K562 (cell line): ENCODE measurements around the gene ITPRID2. TPM values are rescaled to one million over a fixed set of nuclear protein-coding genes. Genes with fewer than 3 reads are reported as not detected.

Source experiments
- ATAC-seq: fragments of 200-7000 bp; cut with Tn5 transposase; 3 replicates; pipeline ENCODE4 v1.9.1; 2020; ENCODE audit warnings: moderate library complexity
- BruUV-seq: library from RNA; stranded (reverse); fragments of 400-500 nt; replicated peaks from 2 replicates; lab custom pipeline; 2021; lab: Mats Ljungman, UMichigan
- CTCF ChIA-PET: fragments of 300-600 bp; formaldehyde crosslinking; extraction: SDS; loops from one replicate; lab custom pipeline; 2021; ENCODE audit warnings: low intra/inter-chr PET ratio; lab: Yijun Ruan, JAX
- POLR2A ChIA-PET: fragments of 300-600, 350-650 bp; sonication (Branson Sonifier 250); formaldehyde crosslinking; extraction: SDS; loops from one replicate; lab custom pipeline; 2021; ENCODE audit warnings: antibody characterized with exemption, inconsistent platforms; lab: Yijun Ruan, JAX
- DNase-seq, 4 experiments: peaks; one replicate each; pipeline versions ENCODE4 v3.0.0 to v3.0.0-alpha.2; 2011 to 2018; ENCODE audit warnings: low spot score in 3 of 4, mixed read lengths in 3 of 4; ENCODE audit errors: extremely low read depth in 1 of 4
- FAIRE-seq: peaks from 2 replicates; lab custom pipeline; 2011; peaks lifted over from hg19 to GRCh38; lab: Jason Lieb, UNC
- H2AFZ ChIP-seq: 2 replicates; pipeline ENCODE4 v1.6.0; 2011; ENCODE audit warnings: low read depth, low read length, control low read depth, inconsistent platforms
- H3K27ac ChIP-seq: fragments of 200-600 bp; 3 replicates; pipeline ENCODE4 v1.8.0; 2011; ENCODE audit warnings: low read depth, mild to moderate bottlenecking, control low read depth, inconsistent platforms, low read length, moderate library complexity, mixed read lengths; ENCODE audit errors: extremely low read depth
- H3K27me3 ChIP-seq, 2 experiments: fragments of 300-600 bp in 1 of 2; 2 replicates in 1 of 2; 3 replicates in 1 of 2; pipeline versions ENCODE4 v1.6.0 to v1.8.0; 2011; ENCODE audit warnings: inconsistent platforms in 2 of 2, low read length in 2 of 2, mild to moderate bottlenecking in 1 of 2, mixed read lengths in 1 of 2, moderate library complexity in 1 of 2; ENCODE audit not compliant: control insufficient read depth in 2 of 2, insufficient read depth in 2 of 2
- H3K36me3 ChIP-seq: fragments of 300-600 bp; 3 replicates; pipeline ENCODE4 v1.8.0; 2011; ENCODE audit warnings: mild to moderate bottlenecking, low read length, inconsistent platforms; ENCODE audit not compliant: control insufficient read depth, insufficient read depth
- H3K4me1 ChIP-seq, 2 experiments: fragments of 200-600 bp in 1 of 2; replicated peaks in 1 of 2; 2 replicates in 1 of 2; 3 replicates in 1 of 2; pipeline versions ENCODE4 v1.5.1 to v1.8.0; 2011; ENCODE audit warnings: inconsistent platforms in 2 of 2, low read length in 2 of 2, mild to moderate bottlenecking in 1 of 2, mixed read lengths in 1 of 2, moderate library complexity in 1 of 2; ENCODE audit not compliant: control insufficient read depth in 2 of 2, insufficient read depth in 2 of 2
- H3K4me2 ChIP-seq: 2 replicates; pipeline ENCODE4 v1.6.1; 2011; ENCODE audit warnings: low read length, control low read depth, inconsistent platforms, mixed read lengths; ENCODE audit not compliant: insufficient read depth
- H3K4me3 ChIP-seq: fragments of 200-600 bp; sonication (generic), shearing (Covaris generic); 2 replicates; pipeline ENCODE4 v1.5.1; 2016; ENCODE audit warnings: control low read depth, inconsistent platforms
- H3K79me2 ChIP-seq: fragments of 200-600 bp; 3 replicates; pipeline ENCODE4 v1.8.0; 2011; ENCODE audit warnings: low read length, inconsistent platforms; ENCODE audit not compliant: control insufficient read depth, insufficient read depth
- H3K9ac ChIP-seq, 2 experiments: 2 replicates each; pipeline versions ENCODE4 v1.6.0 to v1.6.1; 2011; ENCODE audit warnings: low read depth in 2 of 2, low read length in 2 of 2, control low read depth in 1 of 2, inconsistent platforms in 1 of 2, mild to moderate bottlenecking in 1 of 2, mixed read lengths in 1 of 2; ENCODE audit not compliant: insufficient read depth in 1 of 2
- H3K9me1 ChIP-seq: one replicate; pipeline ENCODE4 v1.6.0; 2011; ENCODE audit warnings: inconsistent platforms, mild to moderate bottlenecking, low read length, moderate library complexity; ENCODE audit not compliant: control insufficient read depth, insufficient read depth
- H3K9me3 ChIP-seq: replicated peaks from 2 replicates; pipeline ENCODE4 v1.5.1; 2011; ENCODE audit warnings: low read depth, low read length, inconsistent platforms; ENCODE audit not compliant: control insufficient read depth, insufficient read depth
- H4K20me1 ChIP-seq: replicated peaks from 2 replicates; pipeline ENCODE4 v1.6.1; 2011; ENCODE audit warnings: low read length, inconsistent platforms, mixed read lengths; ENCODE audit not compliant: control insufficient read depth, insufficient read depth
- CTCF ChIP-seq, 3 experiments: IDR thresholded peaks in 2 of 3; conservative IDR thresholded peaks in 1 of 3; 2 replicates each; pipeline ENCODE4 v1.5.1; 2011 to 2012; ENCODE audit warnings: low read length in 3 of 3, mild to moderate bottlenecking in 3 of 3, control low read depth in 2 of 3, improper control_type of control experiment in 1 of 3, inconsistent platforms in 1 of 3, low read depth in 1 of 3, mixed read lengths in 1 of 3, moderate library complexity in 1 of 3; ENCODE audit not compliant: insufficient read depth in 2 of 3
- KLF6 ChIP-seq: fragments of 250-450 bp; sonication (Bioruptor Pico); IDR thresholded peaks from 2 replicates; pipeline ENCODE4 v1.4.0; 2020; ENCODE audit warnings: mild to moderate bottlenecking, moderate library complexity, borderline replicate concordance
- TFE3 ChIP-seq: fragments of 450-650 bp; formaldehyde crosslinking; IDR thresholded peaks from 2 replicates; pipeline ENCODE4 v1.4.0; 2020; ENCODE audit warnings: mild to moderate bottlenecking, mixed read lengths
- U2AF1 ChIP-seq: fragments of 200-400 bp; formaldehyde crosslinking; optimal IDR thresholded peaks from 2 replicates; pipeline ENCODE3; 2017; ENCODE audit warnings: mild to moderate bottlenecking, low read depth, low read length, moderate library complexity
- WGBS: fragments of 100-300 bp; shearing (Covaris generic); methylation state at CpG from one replicate; pipeline ENCODE4 v1.1.6; 2016; ENCODE audit warnings: low coverage, mixed read lengths; ENCODE audit not compliant: insufficient coverage; ENCODE audit errors: missing lambda C conversion rate; 5-methylcytosine and 5-hydroxymethylcytosine counted together
- in situ Hi-C: fragments of 300-500 bp; cut with MboI; formaldehyde crosslinking; loops from 4 replicates; pipeline ENCODE4 v1.15.0; 2018; ENCODE audit warnings: inconsistent platforms, mixed read lengths
- intact Hi-C: fragments of 100-400 bp; cut with micrococcal nuclease; formaldehyde crosslinking; loops from 2 replicates; pipeline ENCODE4 v1.14.2; 2022
- polyA plus RNA-seq, 8 experiments: library from polyadenylated mRNA; depleted of rRNA in 4 of 8; stranded (reverse) in 5 of 8; unstranded in 3 of 8; fragments of >200 nt; fragmentation: Nextera tagmentation in 2 of 8; fragmentation: Illumina TruSeq in 1 of 8; extraction: Ambion mirVana in 2 of 8; extraction: Trizol in 1 of 8; gene quantifications; 2 replicates each; pipeline versions ENCODE4 v1.2.1 to v1.2.3, GENCODE V29; 2011 to 2014; ENCODE audit warnings: inconsistent platforms in 1 of 8, missing spikeins in 1 of 8
- total RNA-seq, 7 experiments: library from RNA; depleted of rRNA in 6 of 7; stranded (reverse); fragments of >200 nt in 6 of 7; fragmentation: Illumina TruSeq in 2 of 7; extraction: Trizol in 2 of 7; gene quantifications; 2 replicates each; pipeline versions ENCODE4 v1.2.1 to v1.2.3, GENCODE V29; 2011 to 2021; ENCODE audit warnings: low replicate concordance in 1 of 7

Gene ITPRID2
- total and polyA plus RNA-seq, 9 of the 15 experiments (the other 6 are each of a cell fraction or from before 2014, with no cell fraction given) = 18.5 to 77.8 (median 52.0) TPM

- Histone ChIP-seq H3K4me1 (no peaks in the 10 kb centered on the region), H3K27me3 (no peaks in the 10 kb centered on the region), H3K9me1 (no peaks in the 10 kb centered on the region), H3K4me2 (no peak overlapping the region), H3K4me3 (no peak overlapping the region), H3K9ac (no peak overlapping the region), H3K79me2 (no peaks in the 10 kb centered on the region), H3K36me3 (no peaks in the 10 kb centered on the region), H3K9me3 (no peaks in the 10 kb centered on the region), H4K20me1 (no peaks in the 10 kb centered on the region), H3K27ac (no peak overlapping the region), H2AFZ (0 out of 2 replicates have a peak overlapping the region, but pooled peaks have one; percentile 27)
- FAIRE-seq (no peak), DNase-seq (no peak), ATAC-seq (no peak)
- in situ Hi-C loops (no loop called here), intact Hi-C loops (no loop called here)
- TF ChIP-seq TFE3 (CRISPR knock-in tag) (peak; percentile 57), CTCF (IDR thresholded peaks at IDR 0.05 in 2 of 3, conservative IDR thresholded peaks at IDR 0.05 in 1 of 3; ENCODE audit: insufficient read depth in 2 of 3, low read depth in 1 of 3, low read length in 3 of 3) (no peak), U2AF1 (no peak), KLF6 (CRISPR knock-in tag) (no peak)
- no TSS peak for BruUV-seq
- 10% methylated on average over 4 of the region's 4 CpGs for WGBS
- POLR2A ChIA-PET = interaction anchor here (1.0 kb wide), 1 partner anchor 14 kb away, joined by 4 read pairs; no protein-coding TSS in a partner anchor
- CTCF ChIA-PET = no interaction called here
Observed at GRCh38 chr2:181862583-181863281, 28.8 kb upstream of the ITPRID2 start.
